ENCODE measurements around the gene SZT2. TPM values are rescaled to one million over a fixed set of nuclear protein-coding genes. Genes with fewer than 3 reads are reported as not detected.
"Not testable (repeated sequence)": the region's sequence is repeated elsewhere in the genome, so short reads cannot be mapped to it uniquely, and the experiment has no call there.

Gene SZT2
- total RNA-seq, 1 donor from 2014 or later, result 35.7 TPM

DNA sequence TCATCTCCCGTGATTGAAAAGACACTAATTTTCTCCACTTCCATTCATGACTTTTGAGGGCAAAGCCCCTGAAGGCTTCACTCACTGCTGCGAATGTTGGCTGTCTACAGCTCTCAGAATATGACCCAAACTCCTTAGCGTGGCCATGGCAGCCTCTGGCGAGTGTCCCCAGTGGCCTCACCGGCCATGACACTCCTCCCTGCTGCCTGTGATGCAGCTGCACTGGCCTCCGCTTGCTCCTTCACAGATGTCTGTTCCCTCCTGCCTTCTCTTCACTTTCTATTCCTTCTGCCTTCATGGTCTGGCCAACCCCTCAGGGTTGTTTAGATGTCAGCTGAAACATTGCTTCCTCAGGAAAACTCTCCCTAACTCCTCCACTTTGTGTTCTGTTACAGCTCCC is 110.2 kb downstream of the SZT2 start:
- intact Hi-C loops (cut with DNase I), result no loop called here
- DNase-seq (ENCODE audit: low spot score), result no peak

DNA sequence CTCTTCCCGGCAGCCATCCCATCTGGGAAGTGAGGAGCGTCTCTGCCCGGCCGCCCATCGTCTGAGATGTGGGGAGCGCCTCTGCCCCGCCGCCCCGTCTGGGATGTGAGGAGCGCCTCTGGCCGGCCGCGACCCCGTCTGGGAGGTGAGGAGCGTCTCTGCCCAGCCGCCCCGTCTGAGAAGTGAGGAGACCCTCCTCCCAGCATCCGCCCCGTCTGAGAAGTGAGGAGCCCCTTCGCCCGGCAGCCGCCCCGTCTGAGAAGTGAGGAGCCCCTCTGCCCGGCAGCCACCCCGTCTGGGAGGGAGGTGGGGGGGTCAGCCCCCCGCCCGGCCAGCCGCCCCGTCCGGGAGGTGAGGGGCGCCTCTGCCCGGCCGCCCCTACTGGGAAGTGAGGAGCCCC is 112.1 kb downstream of the SZT2 start:
- DNase-seq (ENCODE audit: low spot score); intact Hi-C loops (cut with DNase I): not testable (repeated sequence)

DNA sequence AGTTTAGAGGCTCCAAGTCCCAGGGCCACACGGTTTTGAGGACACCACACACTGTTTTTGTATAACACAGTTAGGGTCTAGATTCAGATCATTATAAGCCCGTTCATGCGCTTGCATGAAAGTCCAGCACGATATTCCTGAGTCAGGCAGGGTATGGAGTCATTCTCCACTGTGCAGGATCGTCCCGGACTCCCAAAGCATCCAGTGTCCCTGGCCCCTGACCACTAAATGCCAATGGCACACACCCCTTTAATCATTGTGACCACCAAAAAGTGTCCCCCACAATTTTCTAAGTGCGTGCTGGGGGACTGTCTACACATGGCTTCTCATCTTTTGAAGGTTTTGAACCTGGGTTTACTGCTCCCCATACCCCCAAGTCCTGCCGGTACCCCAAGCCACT is 113.8 kb downstream of the SZT2 start:
- no peak for DNase-seq (ENCODE audit: low spot score)
- intact Hi-C loops (cut with DNase I), result no loop called here

Small RNA genes lying within 50 kb of the gene (microRNA-seq; reads per million reads assigned to microRNA genes)
- gene MIR6734, result not detected
- gene MIR6735, result not detected

Other genes with a start within 250 kb of the SZT2 start
- 26.7 TPM for gene EBNA1BP2, start 217.6 kb upstream of the SZT2 start, total RNA-seq
- gene CFAP57, start 217.6 kb upstream of the SZT2 start, total RNA-seq, result 0.13 TPM
- not detected for gene TMEM125, start 119.9 kb upstream of the SZT2 start, total RNA-seq
- gene C1orf210, start 104.3 kb upstream of the SZT2 start, total RNA-seq, result not detected
- gene TIE1, start 88.9 kb upstream of the SZT2 start, total RNA-seq, result 27.7 TPM
- gene MPL, start 52.1 kb upstream of the SZT2 start, total RNA-seq, result 1.6 TPM
- gene CDC20, start 30.9 kb upstream of the SZT2 start, total RNA-seq, result 0.78 TPM
- gene ELOVL1, start 21.9 kb upstream of the SZT2 start, total RNA-seq, result 37.8 TPM
- gene MED8, start 99 bp upstream of the SZT2 start, total RNA-seq, result 17.9 TPM
- gene HYI, start 64.0 kb downstream of the SZT2 start, total RNA-seq, result 26.3 TPM
- gene PTPRF, start 141.0 kb downstream of the SZT2 start, total RNA-seq, result 9.1 TPM

Measured in cardiac septum (tissue), 1 donor.